RWPE1 (cell line): Measurements from ENCODE around the gene NEU1.

Source experiments
- CTCF ChIA-PET: fragments of 350-600 bp; sonication (Branson Sonifier 250); formaldehyde crosslinking; extraction: SDS; loops from one replicate; lab custom pipeline; 2021; lab: Yijun Ruan, JAX
- POLR2A ChIA-PET: fragments of 400-600 bp; formaldehyde crosslinking; extraction: SDS; loops from one replicate; lab custom pipeline; 2020; ENCODE audit warnings: antibody characterized with exemption; ENCODE audit not compliant: low non-redundant PET; lab: Yijun Ruan, JAX
- DNase-seq: peaks from one replicate; pipeline ENCODE4 v3.0.0; 2012; ENCODE audit warnings: low spot score
- H3K27ac ChIP-seq: fragments of 450-650 bp; 2 replicates; pipeline ENCODE4 v1.5.1; 2017
- CTCF ChIP-seq: fragments of 450-650 bp; conservative IDR thresholded peaks from 2 replicates; pipeline ENCODE4 v1.5.1; 2017; ENCODE audit warnings: low read depth, mild to moderate bottlenecking

Gene NEU1

GRCh38 chr6:31879901-31880300 is 17.3 kb upstream of the NEU1 start:
- H3K27ac ChIP-seq: peak overlapping the region; percentile 40; the same call in 1 of the 2 replicates
- CTCF ChIA-PET: no interaction called here
- no peak for TF ChIP-seq CTCF
- no peak for DNase-seq
- POLR2A ChIA-PET: no interaction called here

- TF ChIP-seq CTCF: no peak
- CTCF ChIA-PET: no interaction called here
- POLR2A ChIA-PET: no interaction called here
- DNase-seq: no peak
- H3K27ac ChIP-seq: peak overlapping the region; percentile 40
Measured at GRCh38 chr6:31879143-31879542, 16.5 kb upstream of the NEU1 start.

- TF ChIP-seq CTCF: no peak
- DNase-seq: no peak
- H3K27ac ChIP-seq: peak within 1 kb of the TSS; percentile 40
- ChIA-PET CTCF (interaction anchor here (1.0 kb wide), 1 partner anchor 15 kb away, joined by 4 read pairs; no protein-coding TSS in a partner anchor), POLR2A (no interaction called here)
Measured at GRCh38 chr6:31878726-31879125, 16.1 kb upstream of the NEU1 start, which contains the start of gene SLC44A4. Gene SLC44A4 (minus strand): TSS chr6:31878997. CDS start chr6:31878980, 17 bp downstream.

DNA sequence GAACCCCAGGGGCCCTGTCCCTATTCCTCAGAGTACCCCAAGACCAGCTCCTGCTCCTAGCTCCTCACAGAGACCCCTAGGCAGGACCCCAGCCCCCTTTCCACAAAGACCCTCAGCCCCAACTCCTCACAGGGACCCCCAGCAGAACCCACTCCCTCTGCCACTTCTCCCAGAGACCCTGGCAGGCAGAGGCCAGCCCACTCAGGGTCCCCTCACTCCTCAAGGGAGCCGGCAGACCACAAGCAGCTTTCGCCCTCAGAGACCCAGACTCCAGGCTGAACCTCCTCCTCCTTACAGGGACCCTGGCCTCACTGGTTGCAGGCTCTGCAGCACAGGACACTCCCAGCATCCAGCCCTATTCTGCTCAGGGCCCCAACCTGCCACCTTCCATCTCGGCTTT is 15.6 kb upstream of the NEU1 start:
- no peak for DNase-seq
- ChIA-PET CTCF (interaction anchor here (1.0 kb wide), 1 partner anchor 14 kb away, joined by 4 read pairs; no protein-coding TSS in a partner anchor), POLR2A (no interaction called here)

GRCh38 chr6:31877651-31878161 is 15.1 kb upstream of the NEU1 start:
- ChIA-PET POLR2A (no interaction called here), CTCF (interaction anchor here (1.0 kb wide), 1 partner anchor 14 kb away, joined by 4 read pairs; no protein-coding TSS in a partner anchor)
- DNase-seq: no peak
- no peak for TF ChIP-seq CTCF
- H3K27ac ChIP-seq: no peak overlapping the region; the same call in 1 of the 2 replicates

More for the DNA sequence above, 15.6 kb upstream of the NEU1 start:
- H3K27ac ChIP-seq: no peak overlapping the region; the same call in 1 of the 2 replicates
- no peak for TF ChIP-seq CTCF

DNA sequence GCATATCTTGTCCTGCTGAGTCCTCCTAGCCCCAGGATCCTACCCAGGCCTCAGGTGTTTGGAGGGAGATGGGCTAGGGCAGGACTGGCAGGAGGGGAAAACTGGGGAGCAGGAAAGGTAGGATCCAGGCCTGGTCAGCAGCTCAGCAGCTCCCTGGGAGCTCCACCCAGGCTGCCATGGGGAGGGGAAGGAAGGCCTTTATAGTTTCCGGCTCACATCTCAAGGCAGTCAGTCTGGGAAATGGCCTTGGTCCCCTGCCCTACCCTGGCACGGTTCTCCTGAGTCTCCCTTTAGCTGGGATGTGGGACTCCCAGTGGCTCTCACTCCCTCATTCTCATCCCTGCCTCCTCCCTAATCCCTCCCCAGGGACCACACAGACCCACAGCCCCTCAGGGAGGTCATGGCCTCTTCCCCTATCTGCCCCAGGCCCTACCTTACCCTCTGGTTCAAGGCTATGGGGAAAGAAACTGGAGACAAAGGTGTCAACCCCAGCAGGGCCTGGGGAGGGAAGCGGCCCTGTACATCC is 14.6 kb upstream of the NEU1 start:
- POLR2A ChIA-PET: no interaction called here
- DNase-seq: no peak
- CTCF ChIA-PET: interaction anchor here (0.6 kb wide), 1 partner anchor 170 kb away, joined by 3 read pairs; no protein-coding TSS in a partner anchor
- TF ChIP-seq CTCF: no peak
- H3K27ac ChIP-seq: no peak overlapping the region; the same call in 1 of the 2 replicates
